ENCODE results near the gene LRTM2.
A peak's percentile ranks its signal among the peaks of the same experiment; 100 is the strongest.

The LRTM2 gene

GRCh38 chr12:1820191-1820895 is at the start of gene LRTM2:
Gene LRTM2 (plus strand): TSS chr12:1820565. CDS start chr12:1828149, 7,584 bp downstream.
- DNase-seq = no peak

- DNase-seq = no peak
Measured at GRCh38 chr12:1773937-1774655, 46.3 kb upstream of the LRTM2 start.

- no peak for DNase-seq
Measured at GRCh38 chr12:1776170-1776921, 44.0 kb upstream of the LRTM2 start.

- no peak for DNase-seq
Measured at GRCh38 chr12:1777798-1778197, 42.6 kb upstream of the LRTM2 start.

GRCh38 chr12:1778911-1779310 is 41.5 kb upstream of the LRTM2 start:
- no peak for DNase-seq

GRCh38 chr12:1779783-1780182 is 40.6 kb upstream of the LRTM2 start:
- DNase-seq = no peak

GRCh38 chr12:1781772-1782171 is 38.6 kb upstream of the LRTM2 start:
- DNase-seq = no peak

- no peak for DNase-seq
Measured at GRCh38 chr12:1782215-1782614, 38.1 kb upstream of the LRTM2 start.

- DNase-seq = no peak
Measured at GRCh38 chr12:1787714-1788113, 32.7 kb upstream of the LRTM2 start.

- no peak for DNase-seq
Measured at GRCh38 chr12:1790444-1790843, 29.9 kb upstream of the LRTM2 start.

GRCh38 chr12:1791104-1791841 is 29.1 kb upstream of the LRTM2 start:
- DNase-seq = peak; percentile 55

- no peak for DNase-seq
Measured at GRCh38 chr12:1792406-1792805, 28.0 kb upstream of the LRTM2 start.

- DNase-seq = no peak
Measured at GRCh38 chr12:1793426-1794210, 26.7 kb upstream of the LRTM2 start.

- no peak for DNase-seq
Measured at GRCh38 chr12:1794440-1795090, 25.8 kb upstream of the LRTM2 start.

GRCh38 chr12:1795221-1795784 is 25.1 kb upstream of the LRTM2 start:
- DNase-seq = no peak

- DNase-seq = peak; percentile 89
Measured at GRCh38 chr12:1795785-1796514, 24.4 kb upstream of the LRTM2 start.

GRCh38 chr12:1796515-1797010 is 23.8 kb upstream of the LRTM2 start:
- DNase-seq = no peak

GRCh38 chr12:1797011-1797901 is 23.1 kb upstream of the LRTM2 start:
- peak; percentile 28 for DNase-seq

- no peak for DNase-seq
Measured at GRCh38 chr12:1797991-1798640, 22.2 kb upstream of the LRTM2 start.
